Measurements from ENCODE around the gene ANKRD7. TPM values are rescaled to one million over a fixed set of nuclear protein-coding genes. Genes with fewer than 3 reads are reported as not detected.

ANKRD7 gene
- total RNA-seq, 4 donors from 2014 or later, result 1.4 TPM; not detected in 3

- no peak for TF ChIP-seq CTCF (IDR thresholded peaks at IDR 0.05)
- ATAC-seq (ENCODE audit: low FRiP score) (peak; percentile 89), DNase-seq (ENCODE audit: low spot score) (no peak)
Measured at GRCh38 chr7:118214051-118214832, 10.3 kb upstream of the ANKRD7 start.

- no peak for ATAC-seq (ENCODE audit: low FRiP score)
- DNase-seq (ENCODE audit: low spot score), result no peak
- no peak for TF ChIP-seq CTCF (IDR thresholded peaks at IDR 0.05)
Measured at GRCh38 chr7:118214833-118215182, 9.7 kb upstream of the ANKRD7 start.

GRCh38 chr7:118217210-118217619 is 7.3 kb upstream of the ANKRD7 start:
- TF ChIP-seq CTCF (IDR thresholded peaks at IDR 0.05), result no peak
- no peak for ATAC-seq (ENCODE audit: low FRiP score)
- DNase-seq (ENCODE audit: low spot score), result no peak

GRCh38 chr7:118218413-118219156 is 5.9 kb upstream of the ANKRD7 start:
- ATAC-seq (ENCODE audit: low FRiP score), result no peak
- no peak for TF ChIP-seq CTCF (IDR thresholded peaks at IDR 0.05)
- DNase-seq (ENCODE audit: low spot score), result no peak

GRCh38 chr7:118219157-118219512 is 5.4 kb upstream of the ANKRD7 start:
- ATAC-seq (ENCODE audit: low FRiP score) (no peak), DNase-seq (ENCODE audit: low spot score) (no peak)
- no peak for TF ChIP-seq CTCF (IDR thresholded peaks at IDR 0.05)

GRCh38 chr7:118220583-118220982 is 3.9 kb upstream of the ANKRD7 start:
- no peak for DNase-seq (ENCODE audit: low spot score)
- TF ChIP-seq CTCF (IDR thresholded peaks at IDR 0.05), result no peak

GRCh38 chr7:118222591-118222990 is 1.9 kb upstream of the ANKRD7 start:
- no peak for DNase-seq (ENCODE audit: low spot score)
- ATAC-seq (ENCODE audit: low FRiP score), result no peak
- TF ChIP-seq CTCF (IDR thresholded peaks at IDR 0.05), result no peak

More at GRCh38 chr7:118220583-118220982, 3.9 kb upstream of the ANKRD7 start:
- no peak for ATAC-seq (ENCODE audit: low FRiP score)

Data from omental fat pad (tissue), 4 donors.